HG02642 (cell line): Measurements from ENCODE around the gene OR4D2.

Source experiments
- ATAC-seq: cut with Tn5 transposase; IDR thresholded peaks from one replicate; pipeline ENCODE4 v1.9.1; 2021; ENCODE audit warnings: mild to moderate bottlenecking; ENCODE audit not compliant: unreplicated experiment, poor library complexity

The OR4D2 gene

DNA sequence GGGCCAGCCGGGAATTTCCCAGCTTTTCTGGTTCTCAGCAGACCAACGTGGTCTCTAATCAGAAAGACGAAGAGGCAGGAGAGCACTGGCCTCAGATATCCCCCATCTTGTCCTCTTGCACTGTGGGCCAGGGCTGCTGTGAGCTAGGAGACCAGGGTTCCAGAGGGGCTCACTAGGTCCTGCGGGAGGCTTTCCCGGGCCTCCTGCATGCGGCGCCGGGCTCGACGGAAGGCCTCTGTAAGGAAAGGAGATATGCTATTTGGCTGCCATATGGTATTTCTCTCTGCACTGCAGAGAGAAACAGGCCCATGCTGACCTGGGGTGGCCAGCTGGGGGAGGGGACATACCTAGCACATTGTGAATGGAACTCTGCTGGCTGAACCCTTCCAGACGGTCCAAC lies 39.2 kb downstream of the OR4D2 start:
- no peak for ATAC-seq

DNA sequence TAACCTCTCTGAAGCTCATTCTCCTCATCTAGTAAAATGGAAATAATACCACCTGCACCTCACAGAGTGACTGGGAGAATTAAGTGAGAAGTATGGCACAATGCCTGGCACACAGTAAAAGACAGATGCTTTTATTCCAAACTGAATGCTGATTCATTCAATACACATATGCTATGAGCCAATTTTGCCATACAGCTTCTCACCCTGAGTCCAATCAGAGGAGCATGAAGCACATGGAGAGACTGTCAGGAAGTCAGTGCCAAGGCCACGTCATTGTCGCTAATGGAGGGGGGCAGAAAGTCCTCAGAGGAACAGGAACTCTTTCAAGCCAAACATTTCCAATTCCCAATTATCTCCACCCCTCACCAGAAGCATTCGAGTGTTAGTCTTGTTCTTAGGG lies 40.7 kb downstream of the OR4D2 start:
- ATAC-seq: no peak

DNA sequence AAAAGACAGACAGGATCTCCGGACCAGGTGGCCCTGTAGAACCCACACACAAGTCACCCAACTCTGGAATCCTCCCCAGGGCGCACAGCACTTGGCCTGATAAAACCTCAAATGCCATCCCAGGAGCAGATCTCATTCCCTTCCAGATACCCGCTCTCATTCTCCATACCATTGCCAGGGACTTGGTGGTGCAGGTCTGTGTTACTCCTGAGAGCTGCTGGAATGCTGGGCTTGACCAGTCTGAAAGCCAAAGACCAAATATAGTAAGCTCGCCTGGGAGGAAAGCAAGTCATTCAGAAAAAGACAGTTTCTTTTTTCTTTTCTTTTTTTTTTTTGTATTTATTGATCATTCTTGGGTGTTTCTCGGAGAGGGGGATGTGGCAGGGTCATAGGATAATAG lies 41.6 kb downstream of the OR4D2 start:
- no peak for ATAC-seq

DNA sequence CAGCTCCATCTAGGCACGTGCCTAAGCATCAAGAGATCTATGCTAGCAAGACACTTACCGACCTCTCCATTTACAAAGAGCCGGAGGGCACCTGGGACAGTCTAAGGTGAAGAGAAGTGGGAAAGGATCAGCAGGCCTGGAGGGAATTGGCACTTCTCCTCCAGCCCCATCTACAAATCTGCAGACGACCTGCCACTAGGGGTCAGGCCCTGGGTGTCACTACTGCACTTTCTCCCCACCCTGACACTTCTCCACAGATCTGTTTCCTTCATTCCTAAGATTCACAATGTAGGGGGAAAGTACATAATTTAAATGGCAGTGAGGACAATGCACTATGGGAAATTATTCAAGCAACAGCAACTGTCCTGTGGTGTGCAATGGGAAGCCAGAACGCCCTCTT lies 44.1 kb downstream of the OR4D2 start:
- no peak for ATAC-seq

DNA sequence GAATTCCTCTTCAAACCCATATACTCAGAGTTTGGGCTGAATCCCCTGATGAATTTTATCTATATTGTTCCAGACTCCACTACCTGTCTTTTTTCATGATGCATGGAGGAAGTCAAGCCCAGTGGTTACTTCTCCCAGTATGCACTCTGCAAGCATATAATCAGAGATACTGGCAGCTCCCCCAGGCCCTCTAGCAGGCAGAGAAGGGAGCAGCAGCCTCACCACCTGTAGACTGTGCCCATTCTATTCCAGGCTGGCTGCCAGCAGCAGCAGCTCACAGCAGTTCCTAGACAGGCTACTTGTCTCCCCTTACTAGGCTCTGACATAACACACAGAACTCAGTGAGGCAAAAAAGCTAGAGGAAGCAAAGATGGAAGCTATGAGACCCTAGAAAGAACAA lies 48.9 kb downstream of the OR4D2 start:
- ATAC-seq: no peak

DNA sequence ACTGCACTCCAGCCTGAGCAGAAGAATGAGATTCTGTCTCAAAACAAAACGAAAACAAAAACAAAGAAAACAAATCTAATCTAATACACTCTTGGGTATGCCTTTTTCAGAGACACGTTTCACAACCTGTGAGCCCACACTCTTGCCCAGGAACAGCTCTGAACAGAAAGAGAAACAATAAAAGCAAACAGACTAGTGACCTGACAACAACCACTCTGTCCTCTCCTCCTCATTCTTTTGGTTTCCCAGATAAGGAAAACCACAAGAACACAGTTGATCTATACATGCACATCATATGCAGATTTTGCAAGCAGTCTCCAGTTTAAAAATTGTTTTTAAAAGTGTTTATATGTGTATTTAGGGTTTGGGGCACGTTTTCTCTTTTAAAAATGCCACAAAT lies 51.0 kb downstream of the OR4D2 start:
- no peak for ATAC-seq

DNA sequence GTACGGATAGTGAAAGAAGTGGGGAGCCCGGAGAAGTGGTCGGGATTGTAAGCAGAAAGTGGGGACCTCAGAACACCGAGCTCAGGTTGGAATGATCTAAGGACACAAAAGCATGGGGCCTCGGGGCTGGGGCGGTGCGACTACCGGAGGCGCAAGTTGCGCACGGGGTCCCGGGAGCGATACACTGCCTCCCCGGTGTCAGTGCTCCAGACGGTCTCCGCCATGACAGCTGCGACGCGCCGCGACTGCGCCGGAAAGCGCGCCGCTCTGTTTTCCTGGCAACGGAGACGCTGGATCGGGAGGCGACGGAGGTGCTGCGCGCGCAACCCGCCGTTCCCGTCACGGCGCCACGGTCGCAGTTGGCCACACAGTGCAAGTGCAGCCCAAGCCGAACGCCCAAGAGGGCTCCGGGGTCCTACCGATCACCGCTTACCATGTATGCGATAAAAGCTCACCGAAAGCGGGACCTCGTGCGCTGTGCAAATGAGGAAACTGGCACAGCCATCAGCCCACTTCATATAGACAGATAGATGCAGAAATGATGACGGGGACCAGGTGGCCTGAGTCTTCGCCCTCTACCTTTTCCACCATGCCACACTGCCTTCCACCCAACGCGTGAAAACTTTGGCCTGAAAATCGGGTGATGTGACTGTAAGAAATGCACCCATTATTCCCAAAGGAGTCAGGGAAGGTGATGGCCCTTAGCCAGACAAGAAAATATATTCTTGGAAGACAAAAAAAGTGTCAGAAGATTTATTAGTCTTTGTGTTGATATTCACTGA lies 52.4 kb downstream of the OR4D2 start, which contains the start of gene MKS1:
Gene MKS1, minus strand, starts transcription at position 249 of the 782 bp plus-strand sequence. Its CDS starts 25 bp downstream, at position 224.
- ATAC-seq: peak; percentile 98

DNA sequence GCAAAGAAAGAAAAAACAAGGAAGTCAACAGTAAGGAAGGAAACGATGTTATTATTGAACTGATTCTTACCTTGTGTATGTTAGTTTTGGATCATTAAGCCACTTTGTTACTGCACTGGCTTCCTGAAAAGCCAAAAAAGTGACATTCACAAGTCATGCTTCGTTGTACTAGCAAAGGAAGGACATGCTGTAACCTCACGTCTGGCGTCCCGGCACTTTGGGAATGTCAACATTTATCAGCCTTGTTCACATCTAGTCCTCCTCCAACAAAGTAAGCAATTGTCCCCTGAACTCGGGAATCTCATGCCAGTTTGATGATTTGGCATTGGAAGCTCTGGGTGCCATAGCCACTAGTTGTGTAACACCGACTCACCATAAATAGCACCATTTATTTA lies 53.0 kb downstream of the OR4D2 start:
- ATAC-seq: no peak
